Activated CD8-positive, alpha-beta memory T cell treated with anti-CD3 and anti-CD28 coated beads, Interleukin-2, amount 10 ng/mL, durations not matched to agents 7 days and 5 days (primary cell): Measurements from ENCODE around the gene SMC2. TPM values are rescaled to one million over a fixed set of nuclear protein-coding genes. Genes with fewer than 3 reads are reported as not detected.
A peak's percentile ranks its signal among the peaks of the same experiment; 100 is the strongest.

Experiments
- ATAC-seq: fragments of 150-1000 bp; cut with Tn5 transposase; one replicate; pipeline ENCODE4 v1.10.0; 2021; ENCODE audit warnings: moderate library complexity
- CTCF ChIA-PET: fragments of 350-600 bp; sonication (Branson Sonifier 250); formaldehyde crosslinking; loops from one replicate; lab custom pipeline; 2021; ENCODE audit warnings: antibody characterized with exemption; lab: Charles Lee
- DNase-seq: peaks from one replicate; pipeline ENCODE4 v3.0.0-alpha.2; 2020
- H3K27ac Mint-ChIP-seq: one replicate; pipeline ENCODE4 v1.8.0; 2021; ENCODE audit warnings: mild to moderate bottlenecking, mixed read lengths
- H3K27me3 Mint-ChIP-seq: one replicate; pipeline ENCODE4 v1.8.0; 2021; ENCODE audit warnings: mixed read lengths
- H3K36me3 Mint-ChIP-seq: one replicate; pipeline ENCODE4 v1.8.0; 2021; ENCODE audit warnings: mild to moderate bottlenecking, mixed read lengths
- H3K4me1 Mint-ChIP-seq: one replicate; pipeline ENCODE4 v1.8.0; 2021; ENCODE audit warnings: mixed read lengths
- H3K4me3 Mint-ChIP-seq: one replicate; pipeline ENCODE4 v1.8.0; 2021; ENCODE audit warnings: mild to moderate bottlenecking, moderate library complexity, mixed read lengths
- H3K9me3 Mint-ChIP-seq: one replicate; pipeline ENCODE4 v1.8.0; 2022; ENCODE audit warnings: low read depth, mixed read lengths
- total RNA-seq, 2 experiments: library from RNA; stranded (reverse); gene quantifications; one replicate each; pipeline ENCODE4 v1.2.3, GENCODE V29; 2021

The SMC2 gene
- total RNA-seq, 2 experiments from 2014 or later = 60.0 to 68.8 TPM

GRCh38 chr9:104088416-104088815, 5.7 kb upstream of the SMC2 start:
- ATAC-seq (no peak), DNase-seq (no peak)
- H3K36me3 Mint-ChIP-seq = peaks cover 2% of the 10 kb centered on the region
- H3K4me1 Mint-ChIP-seq = peaks cover 20% of the 10 kb centered on the region
- CTCF ChIA-PET = no interaction called here
- H3K9me3 Mint-ChIP-seq = no peaks in the 10 kb centered on the region
- H3K27me3 Mint-ChIP-seq = peaks cover 19% of the 10 kb centered on the region
- H3K4me3 Mint-ChIP-seq = no peak overlapping the region
- H3K27ac Mint-ChIP-seq = no peak overlapping the region

GRCh38 chr9:104090578-104090977, 3.5 kb upstream of the SMC2 start:
- peaks cover 28% of the 10 kb centered on the region for H3K4me1 Mint-ChIP-seq
- CTCF ChIA-PET = no interaction called here
- no peak for DNase-seq
- ATAC-seq = no peak
- peaks cover 15% of the 10 kb centered on the region for H3K27me3 Mint-ChIP-seq
- no peak overlapping the region for H3K4me3 Mint-ChIP-seq
- peaks cover 9% of the 10 kb centered on the region for H3K36me3 Mint-ChIP-seq
- no peaks in the 10 kb centered on the region for H3K9me3 Mint-ChIP-seq
- H3K27ac Mint-ChIP-seq = no peak overlapping the region

GRCh38 chr9:104091116-104091515, 3.0 kb upstream of the SMC2 start:
- no peak for ATAC-seq
- Mint-ChIP-seq H3K27me3 (peaks cover 14% of the 10 kb centered on the region), H3K27ac (no peak overlapping the region), H3K9me3 (no peaks in the 10 kb centered on the region), H3K4me3 (no peak overlapping the region), H3K4me1 (peaks cover 33% of the 10 kb centered on the region), H3K36me3 (peaks cover 13% of the 10 kb centered on the region)
- DNase-seq = no peak
- CTCF ChIA-PET = no interaction called here

- Mint-ChIP-seq H3K27ac (no peak overlapping the region), H3K9me3 (no peaks in the 10 kb centered on the region), H3K4me1 (peaks cover 39% of the 10 kb centered on the region), H3K27me3 (peaks cover 14% of the 10 kb centered on the region), H3K4me3 (no peak overlapping the region), H3K36me3 (peaks cover 19% of the 10 kb centered on the region)
- CTCF ChIA-PET = interaction anchor here (0.6 kb wide), 1 partner anchor 831 kb away, joined by 3 read pairs; no protein-coding TSS in a partner anchor
- DNase-seq (no peak), ATAC-seq (no peak)
Measured at GRCh38 chr9:104091708-104092107, 2.4 kb upstream of the SMC2 start.

GRCh38 chr9:104092192-104092591, 1.9 kb upstream of the SMC2 start:
- peak overlapping the region; percentile 91 for H3K4me3 Mint-ChIP-seq
- H3K4me1 Mint-ChIP-seq = peaks cover 41% of the 10 kb centered on the region
- H3K27ac Mint-ChIP-seq = peak overlapping the region; percentile 98
- no peaks in the 10 kb centered on the region for H3K9me3 Mint-ChIP-seq
- DNase-seq (no peak), ATAC-seq (no peak)
- H3K27me3 Mint-ChIP-seq = peaks cover 9% of the 10 kb centered on the region
- peaks cover 21% of the 10 kb centered on the region for H3K36me3 Mint-ChIP-seq
- CTCF ChIA-PET = interaction anchor here (0.6 kb wide), 1 partner anchor 831 kb away, joined by 3 read pairs; no protein-coding TSS in a partner anchor

GRCh38 chr9:104092875-104093600, 1.1 kb upstream of the SMC2 start:
- peak overlapping the region; percentile 91 for H3K4me3 Mint-ChIP-seq
- peak overlapping the region; percentile 98 for H3K27ac Mint-ChIP-seq
- H3K4me1 Mint-ChIP-seq = peaks cover 44% of the 10 kb centered on the region
- DNase-seq = no peak
- ATAC-seq = no peak
- H3K9me3 Mint-ChIP-seq = no peaks in the 10 kb centered on the region
- peaks cover 3% of the 10 kb centered on the region for H3K27me3 Mint-ChIP-seq
- H3K36me3 Mint-ChIP-seq = peaks cover 23% of the 10 kb centered on the region
- CTCF ChIA-PET = interaction anchor here (1.2 to 1.4 kb wide), 2 partner anchors 57 to 651 kb away, joined by 3 read pairs; no protein-coding TSS in a partner anchor

GRCh38 chr9:104094534-104095015, 466 bp downstream of the SMC2 start:
- Mint-ChIP-seq H3K27me3 (no peaks in the 10 kb centered on the region), H3K27ac (peak overlapping the region; percentile 98), H3K36me3 (peaks cover 25% of the 10 kb centered on the region), H3K4me3 (peak overlapping the region; percentile 91), H3K9me3 (no peaks in the 10 kb centered on the region), H3K4me1 (peaks cover 47% of the 10 kb centered on the region)
- DNase-seq (no peak), ATAC-seq (peak; percentile 4)
- CTCF ChIA-PET = no interaction called here

- peaks cover 64% of the 10 kb centered on the region for H3K36me3 Mint-ChIP-seq
- H3K4me1 Mint-ChIP-seq = peaks cover 27% of the 10 kb centered on the region
- no peak overlapping the region for H3K4me3 Mint-ChIP-seq
- H3K9me3 Mint-ChIP-seq = no peaks in the 10 kb centered on the region
- CTCF ChIA-PET = no interaction called here
- ATAC-seq (no peak), DNase-seq (no peak)
- H3K27me3 Mint-ChIP-seq = no peaks in the 10 kb centered on the region
- H3K27ac Mint-ChIP-seq = no peak overlapping the region
Measured at GRCh38 chr9:104099630-104100029, 5.5 kb downstream of the SMC2 start.

GRCh38 chr9:104104360-104104759, 10.3 kb downstream of the SMC2 start:
- Mint-ChIP-seq H3K27ac (no peak overlapping the region), H3K4me1 (peaks cover 5% of the 10 kb centered on the region), H3K9me3 (no peaks in the 10 kb centered on the region), H3K4me3 (no peak overlapping the region), H3K36me3 (peaks cover 68% of the 10 kb centered on the region), H3K27me3 (no peaks in the 10 kb centered on the region)
- DNase-seq (no peak), ATAC-seq (no peak)
- CTCF ChIA-PET = no interaction called here

- Mint-ChIP-seq H3K4me1 (peaks cover 5% of the 10 kb centered on the region), H3K27ac (no peak overlapping the region), H3K27me3 (no peaks in the 10 kb centered on the region), H3K9me3 (no peaks in the 10 kb centered on the region), H3K4me3 (no peak overlapping the region), H3K36me3 (peaks cover 52% of the 10 kb centered on the region)
- ATAC-seq (peak; percentile 57), DNase-seq (peak; percentile 53)
- CTCF ChIA-PET = no interaction called here
Measured at GRCh38 chr9:104107799-104108198, 13.7 kb downstream of the SMC2 start.

- Mint-ChIP-seq H3K27me3 (no peaks in the 10 kb centered on the region), H3K36me3 (peaks cover 50% of the 10 kb centered on the region)
- CTCF ChIA-PET = no interaction called here
Measured at GRCh38 chr9:104108315-104108714, 14.2 kb downstream of the SMC2 start.

GRCh38 chr9:104110509-104110908, 16.4 kb downstream of the SMC2 start:
- no peak overlapping the region for H3K4me3 Mint-ChIP-seq
- H3K27me3 Mint-ChIP-seq = no peaks in the 10 kb centered on the region
- H3K36me3 Mint-ChIP-seq = peaks cover 40% of the 10 kb centered on the region
- DNase-seq (no peak), ATAC-seq (no peak)
- no peak overlapping the region for H3K27ac Mint-ChIP-seq
- peaks cover 5% of the 10 kb centered on the region for H3K4me1 Mint-ChIP-seq
- no peaks in the 10 kb centered on the region for H3K9me3 Mint-ChIP-seq
- CTCF ChIA-PET = no interaction called here

More at GRCh38 chr9:104108315-104108714, 14.2 kb downstream of the SMC2 start:
- Mint-ChIP-seq H3K4me1 (peaks cover 5% of the 10 kb centered on the region), H3K4me3 (no peak overlapping the region), H3K27ac (no peak overlapping the region), H3K9me3 (no peaks in the 10 kb centered on the region)
- ATAC-seq (no peak), DNase-seq (no peak)

GRCh38 chr9:104118916-104119315, 24.8 kb downstream of the SMC2 start:
- H3K4me3 Mint-ChIP-seq = no peak overlapping the region
- H3K4me1 Mint-ChIP-seq = no peaks in the 10 kb centered on the region
- ATAC-seq (no peak), DNase-seq (no peak)
- CTCF ChIA-PET = no interaction called here
- H3K36me3 Mint-ChIP-seq = peaks cover 51% of the 10 kb centered on the region
- no peaks in the 10 kb centered on the region for H3K27me3 Mint-ChIP-seq
- no peak overlapping the region for H3K27ac Mint-ChIP-seq
- H3K9me3 Mint-ChIP-seq = no peaks in the 10 kb centered on the region

GRCh38 chr9:104121022-104121421, 26.9 kb downstream of the SMC2 start:
- no peaks in the 10 kb centered on the region for H3K27me3 Mint-ChIP-seq
- ATAC-seq (no peak), DNase-seq (no peak)
- CTCF ChIA-PET = no interaction called here
- no peak overlapping the region for H3K4me3 Mint-ChIP-seq
- H3K27ac Mint-ChIP-seq = no peak overlapping the region
- peaks cover 53% of the 10 kb centered on the region for H3K36me3 Mint-ChIP-seq
- no peaks in the 10 kb centered on the region for H3K9me3 Mint-ChIP-seq
- H3K4me1 Mint-ChIP-seq = no peaks in the 10 kb centered on the region
